Progenitor cell of endocrine pancreas (in vitro differentiated cells): ENCODE data around the gene TMEM200A. TPM values are rescaled to one million over a fixed set of nuclear protein-coding genes. Genes with fewer than 3 reads are reported as not detected.

Experiments used
- DNase-seq: peaks from one replicate; pipeline ENCODE4 v3.0.0; 2021; ENCODE audit warnings: low spot score; ENCODE audit not compliant: unreplicated experiment
- H3K27ac Mint-ChIP-seq: 2 replicates; pipeline ENCODE4 v1.8.0; 2021; ENCODE audit warnings: mild to moderate bottlenecking, moderate library complexity, mixed read lengths
- H3K27me3 Mint-ChIP-seq: 2 replicates; pipeline ENCODE4 v1.8.0; 2021; ENCODE audit warnings: mixed read lengths
- H3K36me3 Mint-ChIP-seq: 2 replicates; pipeline ENCODE4 v1.8.0; 2022; ENCODE audit warnings: mixed read lengths; ENCODE audit not compliant: insufficient read depth
- H3K4me1 Mint-ChIP-seq: 2 replicates; pipeline ENCODE4 v1.8.0; 2021; ENCODE audit warnings: low read depth, mixed read lengths
- H3K4me3 Mint-ChIP-seq: 2 replicates; pipeline ENCODE4 v1.8.0; 2021; ENCODE audit warnings: low read depth, mild to moderate bottlenecking, moderate library complexity, mixed read lengths
- H3K9me3 Mint-ChIP-seq: 2 replicates; pipeline ENCODE4 v1.8.0; 2021; ENCODE audit warnings: low read depth, mixed read lengths
- total RNA-seq: library from RNA; stranded (reverse); gene quantifications from 2 replicates; pipeline ENCODE4 v1.2.1, GENCODE V29; 2021
- TF ChIP-seq, protein P1 (sequence below): fragments of 200-600 bp; sonication (generic); IDR thresholded peaks from one replicate; pipeline ENCODE4 v1.5.0; 2021; ENCODE audit warnings: antibody characterized with exemption, mild to moderate bottlenecking; ENCODE audit not compliant: unreplicated experiment

TMEM200A gene
- total RNA-seq, 1 donor from 2014 or later, result 13.0 TPM

DNA sequence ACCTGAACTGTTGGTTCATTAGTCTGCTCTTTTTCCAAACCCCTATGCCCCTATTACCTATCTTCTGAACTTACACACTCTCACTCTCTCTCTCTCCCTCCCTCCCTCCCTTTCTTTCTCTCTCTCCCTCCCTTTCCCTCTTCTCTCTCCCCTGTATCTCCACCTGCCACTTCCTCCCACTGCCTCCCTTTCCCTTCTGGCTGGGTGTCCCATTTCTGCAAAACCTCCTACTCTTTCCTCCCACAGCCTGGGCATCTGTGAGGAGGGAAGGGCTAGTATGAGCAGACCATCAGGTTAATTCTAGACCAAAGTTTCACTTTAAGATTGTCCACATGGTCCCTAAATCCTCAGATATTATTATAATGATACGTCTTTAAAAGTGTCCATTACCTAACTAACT, 95.1 kb downstream of the TMEM200A start:
- no peak for DNase-seq
- no peak overlapping the region for H3K27ac Mint-ChIP-seq

DNA sequence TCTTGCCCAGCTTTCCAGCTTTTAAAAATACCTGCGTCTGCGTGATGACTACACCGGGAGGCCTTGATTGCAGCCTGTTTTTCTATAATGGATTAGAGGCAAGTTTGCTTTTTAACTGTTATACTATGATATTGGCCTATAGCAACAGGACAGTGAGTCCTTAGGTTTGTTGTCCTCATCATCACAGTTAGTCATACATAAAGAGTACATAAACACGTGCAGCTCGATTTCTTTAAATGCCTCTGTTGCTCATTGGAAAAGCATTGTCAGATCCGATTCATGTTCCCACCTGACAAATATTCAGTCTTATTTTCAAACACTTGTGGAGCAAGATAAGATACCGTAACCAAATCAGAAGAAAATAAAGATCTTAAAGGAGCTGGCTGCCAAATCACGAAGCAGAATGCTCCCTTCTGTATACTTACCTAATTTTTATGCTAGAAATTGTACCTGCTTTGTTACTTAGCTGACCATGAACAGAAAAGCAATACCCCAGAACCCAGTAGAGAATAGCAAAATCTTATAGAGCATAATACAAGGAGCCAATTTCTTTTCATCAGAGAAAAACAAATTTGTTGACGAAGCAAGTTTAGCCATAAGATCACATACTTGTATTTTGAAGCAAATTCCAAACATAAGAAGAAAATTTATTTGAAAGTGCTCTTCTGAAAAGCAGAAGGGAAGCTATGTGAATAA, 100.4 kb downstream of the TMEM200A start:
- Mint-ChIP-seq H3K27ac (no peak overlapping the region), H3K4me1 (no peaks in the 10 kb centered on the region), H3K9me3 (no peaks in the 10 kb centered on the region), H3K4me3 (no peak overlapping the region), H3K27me3 (peaks cover 3% of the 10 kb centered on the region), H3K36me3 (no peaks in the 10 kb centered on the region)
- TF ChIP-seq, protein P1, sequence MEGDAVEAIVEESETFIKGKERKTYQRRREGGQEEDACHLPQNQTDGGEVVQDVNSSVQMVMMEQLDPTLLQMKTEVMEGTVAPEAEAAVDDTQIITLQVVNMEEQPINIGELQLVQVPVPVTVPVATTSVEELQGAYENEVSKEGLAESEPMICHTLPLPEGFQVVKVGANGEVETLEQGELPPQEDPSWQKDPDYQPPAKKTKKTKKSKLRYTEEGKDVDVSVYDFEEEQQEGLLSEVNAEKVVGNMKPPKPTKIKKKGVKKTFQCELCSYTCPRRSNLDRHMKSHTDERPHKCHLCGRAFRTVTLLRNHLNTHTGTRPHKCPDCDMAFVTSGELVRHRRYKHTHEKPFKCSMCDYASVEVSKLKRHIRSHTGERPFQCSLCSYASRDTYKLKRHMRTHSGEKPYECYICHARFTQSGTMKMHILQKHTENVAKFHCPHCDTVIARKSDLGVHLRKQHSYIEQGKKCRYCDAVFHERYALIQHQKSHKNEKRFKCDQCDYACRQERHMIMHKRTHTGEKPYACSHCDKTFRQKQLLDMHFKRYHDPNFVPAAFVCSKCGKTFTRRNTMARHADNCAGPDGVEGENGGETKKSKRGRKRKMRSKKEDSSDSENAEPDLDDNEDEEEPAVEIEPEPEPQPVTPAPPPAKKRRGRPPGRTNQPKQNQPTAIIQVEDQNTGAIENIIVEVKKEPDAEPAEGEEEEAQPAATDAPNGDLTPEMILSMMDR, result no peak
- no peak for DNase-seq

More for the DNA sequence above, 95.1 kb downstream of the TMEM200A start:
- Mint-ChIP-seq H3K27me3 (no peaks in the 10 kb centered on the region), H3K36me3 (no peaks in the 10 kb centered on the region), H3K4me1 (no peaks in the 10 kb centered on the region), H3K9me3 (no peaks in the 10 kb centered on the region), H3K4me3 (no peak overlapping the region)
- TF ChIP-seq, protein P1, result no peak

DNA sequence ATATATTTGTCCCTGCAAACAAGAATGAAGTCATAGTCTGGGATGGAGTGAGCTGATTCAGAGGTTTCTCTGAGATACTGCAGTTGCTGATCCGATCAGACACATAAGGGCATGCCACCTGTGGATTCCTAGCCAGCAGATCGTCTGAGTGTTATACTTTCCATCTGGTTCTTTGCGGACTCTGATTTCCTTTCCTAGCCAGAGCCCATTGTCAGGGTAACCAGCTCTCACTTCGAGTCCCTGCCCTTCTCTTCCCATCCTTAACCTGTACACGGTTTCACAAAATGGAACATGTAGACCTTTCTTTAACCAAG, 100.9 kb downstream of the TMEM200A start:
- H3K36me3 Mint-ChIP-seq, result no peaks in the 10 kb centered on the region
- H3K27ac Mint-ChIP-seq, result no peak overlapping the region
- no peak for DNase-seq
- TF ChIP-seq, protein P1, result no peak
- H3K4me1 Mint-ChIP-seq, result no peaks in the 10 kb centered on the region
- H3K9me3 Mint-ChIP-seq, result no peaks in the 10 kb centered on the region
- H3K4me3 Mint-ChIP-seq, result no peak overlapping the region
- peaks cover 3% of the 10 kb centered on the region for H3K27me3 Mint-ChIP-seq

DNA sequence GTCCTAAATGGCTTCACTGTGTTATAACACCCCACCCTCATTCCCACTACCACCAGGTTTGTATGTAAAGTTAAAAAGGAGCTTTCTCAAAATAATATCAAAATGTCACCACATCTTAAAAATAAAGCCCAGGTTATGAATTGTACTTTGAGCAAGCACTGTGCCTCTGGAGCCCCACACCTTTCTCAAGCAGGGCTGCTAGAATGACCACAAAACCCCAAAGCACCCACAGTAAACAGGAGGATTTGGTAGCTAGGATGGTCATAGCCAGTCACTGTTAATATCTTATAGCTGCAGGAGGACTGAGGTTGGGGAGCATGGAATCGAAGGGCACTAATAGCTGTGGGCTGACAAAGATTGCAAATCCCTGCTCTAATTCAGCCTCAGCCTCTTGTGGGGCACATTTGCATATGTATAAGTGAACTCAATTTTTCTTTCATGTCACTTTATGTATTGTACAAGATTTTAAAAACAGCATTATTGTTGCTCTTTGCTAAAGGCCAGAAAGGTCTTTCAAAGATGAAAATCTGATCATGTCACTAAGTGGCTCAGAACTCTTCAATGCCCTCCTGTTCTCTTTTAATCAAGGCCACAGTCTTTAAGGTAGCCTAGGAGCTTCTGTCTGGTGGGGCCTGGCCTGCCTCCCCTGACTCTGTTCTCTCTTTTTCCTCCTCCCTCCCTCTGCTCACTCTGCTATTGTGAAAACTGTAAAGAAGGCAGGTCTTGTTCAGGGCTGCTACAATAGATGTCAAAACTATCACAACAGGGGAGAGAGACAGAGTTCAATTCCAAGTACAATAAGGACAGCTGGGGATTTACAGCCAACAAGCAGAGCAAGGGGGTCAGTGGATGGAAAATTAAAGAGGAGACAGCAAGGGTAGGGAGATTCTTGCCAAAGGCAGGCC, 101.6 kb downstream of the TMEM200A start:
- Mint-ChIP-seq H3K4me3 (no peak overlapping the region), H3K9me3 (no peaks in the 10 kb centered on the region), H3K4me1 (no peaks in the 10 kb centered on the region)

DNA sequence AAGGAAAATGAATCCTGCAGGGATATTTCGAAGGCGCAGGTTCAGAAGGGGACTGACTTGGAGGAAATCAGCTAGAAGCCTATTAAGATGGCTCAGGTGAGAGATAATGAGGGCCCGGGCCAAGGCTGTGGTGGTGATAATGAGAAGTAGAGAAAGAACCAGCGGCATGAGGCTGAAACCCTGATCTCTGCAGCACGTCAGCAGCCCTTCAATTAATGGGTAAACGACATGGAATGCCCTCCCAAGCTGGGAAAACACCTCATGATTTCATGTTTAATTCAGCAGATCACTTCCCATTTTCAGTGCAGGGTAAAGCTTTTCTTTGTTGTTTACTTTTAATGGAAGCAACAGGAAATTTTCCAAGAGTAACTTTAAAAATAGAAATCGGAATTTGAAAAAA, 104.9 kb downstream of the TMEM200A start:
- Mint-ChIP-seq H3K4me3 (no peak overlapping the region), H3K27me3 (peaks cover 3% of the 10 kb centered on the region), H3K4me1 (no peaks in the 10 kb centered on the region), H3K36me3 (no peaks in the 10 kb centered on the region), H3K27ac (no peak overlapping the region), H3K9me3 (no peaks in the 10 kb centered on the region)
- no peak for DNase-seq
- TF ChIP-seq, protein P1, result no peak

More for the DNA sequence above, 101.6 kb downstream of the TMEM200A start:
- Mint-ChIP-seq H3K27me3 (peaks cover 3% of the 10 kb centered on the region), H3K27ac (no peak overlapping the region), H3K36me3 (no peaks in the 10 kb centered on the region)
- TF ChIP-seq, protein P1, result no peak
- DNase-seq, result no peak
